PFSK-1 (cell line): ENCODE data around the gene NPHP4.

Experiments
- FOXP2 ChIP-seq: optimal IDR thresholded peaks from 2 replicates; pipeline ENCODE3; 2011; ENCODE audit warnings: borderline replicate concordance, control low read depth, inconsistent platforms; ENCODE audit not compliant: insufficient read depth; ENCODE audit errors: extremely low read length, extremely low read depth
- POLR2AphosphoS5 ChIP-seq: IDR thresholded peaks from 2 replicates; pipeline ENCODE4 v1.6.1; 2012; ENCODE audit warnings: low read depth, mild to moderate bottlenecking, control low read depth, low read length, moderate library complexity
- SIN3A ChIP-seq: IDR thresholded peaks from 2 replicates; pipeline ENCODE4 v1.6.1; 2012; ENCODE audit warnings: mild to moderate bottlenecking, low read length, moderate library complexity, borderline replicate concordance; ENCODE audit not compliant: insufficient read depth
- TAF1 ChIP-seq: IDR thresholded peaks from 2 replicates; pipeline ENCODE4 v1.6.1; 2012; ENCODE audit warnings: low read length, control low read depth, borderline replicate concordance; ENCODE audit not compliant: insufficient read depth
- TF ChIP-seq, protein P1 (sequence below), 2 experiments: IDR thresholded peaks; 2 replicates each; pipeline versions ENCODE4 v1.6.1 to v1.8.0; 2011 to 2012; ENCODE audit warnings: low read depth in 2 of 2, low read length in 2 of 2, control low read depth in 1 of 2, inconsistent platforms in 1 of 2, mild to moderate bottlenecking in 1 of 2, moderate library complexity in 1 of 2; ENCODE audit not compliant: insufficient read depth in 1 of 2

DNA sequence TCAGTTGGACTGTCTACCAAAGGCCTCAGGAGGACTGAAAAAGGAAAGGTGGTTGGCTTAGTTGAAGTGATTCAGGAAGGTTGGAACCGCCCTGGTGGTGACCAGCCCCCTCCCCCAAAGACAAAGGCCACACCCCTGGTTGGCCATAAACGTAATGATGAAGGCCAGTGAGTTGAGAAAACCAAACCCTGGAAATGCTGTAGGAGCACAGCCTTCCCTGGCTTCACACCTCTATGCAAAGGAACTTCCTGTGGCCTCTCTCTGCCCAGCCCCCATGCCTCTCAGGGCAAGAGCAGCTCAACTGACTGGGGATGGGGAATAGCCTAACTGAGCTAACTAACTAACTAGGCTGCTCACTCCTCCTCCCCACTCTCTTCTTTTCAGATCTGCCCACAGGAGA lies 90.4 kb downstream of the NPHP4 start:
- TF ChIP-seq POLR2AphosphoS5 (no peak), TAF1 (no peak), SIN3A (no peak), FOXP2 (no peak)
- TF ChIP-seq, protein P1, sequence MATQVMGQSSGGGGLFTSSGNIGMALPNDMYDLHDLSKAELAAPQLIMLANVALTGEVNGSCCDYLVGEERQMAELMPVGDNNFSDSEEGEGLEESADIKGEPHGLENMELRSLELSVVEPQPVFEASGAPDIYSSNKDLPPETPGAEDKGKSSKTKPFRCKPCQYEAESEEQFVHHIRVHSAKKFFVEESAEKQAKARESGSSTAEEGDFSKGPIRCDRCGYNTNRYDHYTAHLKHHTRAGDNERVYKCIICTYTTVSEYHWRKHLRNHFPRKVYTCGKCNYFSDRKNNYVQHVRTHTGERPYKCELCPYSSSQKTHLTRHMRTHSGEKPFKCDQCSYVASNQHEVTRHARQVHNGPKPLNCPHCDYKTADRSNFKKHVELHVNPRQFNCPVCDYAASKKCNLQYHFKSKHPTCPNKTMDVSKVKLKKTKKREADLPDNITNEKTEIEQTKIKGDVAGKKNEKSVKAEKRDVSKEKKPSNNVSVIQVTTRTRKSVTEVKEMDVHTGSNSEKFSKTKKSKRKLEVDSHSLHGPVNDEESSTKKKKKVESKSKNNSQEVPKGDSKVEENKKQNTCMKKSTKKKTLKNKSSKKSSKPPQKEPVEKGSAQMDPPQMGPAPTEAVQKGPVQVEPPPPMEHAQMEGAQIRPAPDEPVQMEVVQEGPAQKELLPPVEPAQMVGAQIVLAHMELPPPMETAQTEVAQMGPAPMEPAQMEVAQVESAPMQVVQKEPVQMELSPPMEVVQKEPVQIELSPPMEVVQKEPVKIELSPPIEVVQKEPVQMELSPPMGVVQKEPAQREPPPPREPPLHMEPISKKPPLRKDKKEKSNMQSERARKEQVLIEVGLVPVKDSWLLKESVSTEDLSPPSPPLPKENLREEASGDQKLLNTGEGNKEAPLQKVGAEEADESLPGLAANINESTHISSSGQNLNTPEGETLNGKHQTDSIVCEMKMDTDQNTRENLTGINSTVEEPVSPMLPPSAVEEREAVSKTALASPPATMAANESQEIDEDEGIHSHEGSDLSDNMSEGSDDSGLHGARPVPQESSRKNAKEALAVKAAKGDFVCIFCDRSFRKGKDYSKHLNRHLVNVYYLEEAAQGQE (IDR thresholded peaks at IDR 0.05; ENCODE audit: insufficient read depth in 1 of 2, low read depth in 2 of 2, low read length in 2 of 2) = no peak
